ENCODE results near the gene GABBR2. TPM values are rescaled to one million over a fixed set of nuclear protein-coding genes. Genes with fewer than 3 reads are reported as not detected.

Gene GABBR2
- total and polyA plus RNA-seq, 9 of the 15 experiments (the other 6 are each of a cell fraction or from before 2014, with no cell fraction given) = 0.15 to 1.9 (median 0.32) TPM

DNA sequence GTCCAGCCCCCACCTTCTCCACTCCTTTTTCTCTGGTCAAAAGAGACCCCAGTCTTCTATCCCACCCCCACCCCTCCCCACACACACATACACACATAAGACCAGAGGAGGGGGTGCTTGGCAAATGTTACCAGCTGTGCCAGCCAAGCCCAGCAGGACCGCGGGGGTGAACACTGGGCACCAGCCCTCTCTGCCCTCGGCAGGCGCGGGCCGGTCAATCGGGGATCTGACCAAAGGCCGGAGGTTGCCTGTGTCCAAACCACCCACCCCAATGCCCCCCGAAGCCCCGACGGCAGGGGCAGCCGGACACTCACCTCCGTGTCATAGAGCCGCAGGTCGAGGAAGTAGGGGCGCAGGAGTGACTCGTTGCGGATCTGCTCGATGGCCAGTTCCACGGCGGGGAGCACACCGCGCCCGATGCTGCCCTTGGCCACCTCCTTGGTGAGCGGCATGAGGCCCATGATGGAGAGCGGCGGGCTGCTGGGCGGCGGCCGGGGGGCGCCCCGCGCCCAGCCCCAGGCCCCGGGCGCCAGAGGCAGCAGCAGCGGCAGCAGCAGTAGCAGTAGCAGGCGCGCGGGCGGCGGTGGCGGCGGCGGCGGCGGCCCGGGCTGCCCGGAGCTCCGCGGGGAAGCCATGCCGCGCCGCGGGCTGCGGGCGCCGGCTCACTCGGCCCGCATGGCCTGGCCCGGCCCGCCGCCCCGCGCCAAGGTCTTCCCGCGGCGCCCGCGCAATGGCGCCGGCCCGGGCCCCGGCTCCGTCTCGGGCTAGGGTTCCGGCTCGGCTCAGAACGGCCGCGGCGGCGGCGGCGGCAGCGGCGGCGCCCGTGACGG is 417 bp downstream of the GABBR2 start:
- no peak for ATAC-seq
- no TSS peak for BruUV-seq (replicated peaks)
- intact Hi-C loops (cut with micrococcal nuclease) = no loop called here

More for the DNA sequence above, 417 bp downstream of the GABBR2 start:
- no peaks in the 10 kb centered on the region for H3K79me2 ChIP-seq (ENCODE audit: control insufficient read depth, insufficient read depth, low read length)
- H3K27me3 ChIP-seq (ENCODE audit: control insufficient read depth in 2 of 2, insufficient read depth in 2 of 2, low read length in 2 of 2) = peaks cover 21 to 49% of the 10 kb centered on the region in 2 experiments
- 14% methylated on average over 29 of the region's 89 CpGs for WGBS (ENCODE audit: insufficient coverage, low coverage, missing lambda C conversion rate)
- peaks cover 12% of the 10 kb centered on the region for H4K20me1 ChIP-seq (replicated peaks; ENCODE audit: control insufficient read depth, insufficient read depth, low read length)
- peaks cover 0 to 31% of the 10 kb centered on the region in 2 experiments; a peak in 3 of 5 replicates for H3K4me1 ChIP-seq (replicated peaks in 1 of 2; ENCODE audit: control insufficient read depth in 2 of 2, insufficient read depth in 2 of 2, low read length in 2 of 2)
- H3K9me1 ChIP-seq (ENCODE audit: control insufficient read depth, insufficient read depth, low read length) = no peaks in the 10 kb centered on the region
- H3K4me3 ChIP-seq = peak overlapping the region; percentile 31
- H3K36me3 ChIP-seq (ENCODE audit: control insufficient read depth, insufficient read depth, low read length) = no peaks in the 10 kb centered on the region
- no peak overlapping the region for H3K27ac ChIP-seq (ENCODE audit: extremely low read depth, low read depth, low read length)
- H3K9me3 ChIP-seq (replicated peaks; ENCODE audit: control insufficient read depth, insufficient read depth, low read depth, low read length) = no peaks in the 10 kb centered on the region
- in situ Hi-C loops (cut with MboI) = no loop called here
- TF ChIP-seq ZC3H11A (IDR thresholded peaks at IDR 0.05; ENCODE audit: low read depth, low read length) = no peak
- no peak for TF ChIP-seq CSDE1 (IDR thresholded peaks at IDR 0.05)
- TF ChIP-seq CHCHD3 (CRISPR knock-in tag; IDR thresholded peaks at IDR 0.05) = no peak
- 0 out of 2 replicates have a peak, but pooled peaks have one; percentile 12 for TF ChIP-seq POLR2G (IDR thresholded peaks at IDR 0.05; ENCODE audit: low read depth, low read length)
- no peak for TF ChIP-seq TAF1 (IDR thresholded peaks at IDR 0.05; ENCODE audit: control insufficient read depth, extremely low read depth, insufficient read depth, low read length, severe bottlenecking)
- TF ChIP-seq HIVEP1 (CRISPR knock-in tag; IDR thresholded peaks at IDR 0.05) = no peak
- no peak for TF ChIP-seq SETDB1 (IDR thresholded peaks at IDR 0.05; ENCODE audit: low read length)
- TF ChIP-seq, protein P1, sequence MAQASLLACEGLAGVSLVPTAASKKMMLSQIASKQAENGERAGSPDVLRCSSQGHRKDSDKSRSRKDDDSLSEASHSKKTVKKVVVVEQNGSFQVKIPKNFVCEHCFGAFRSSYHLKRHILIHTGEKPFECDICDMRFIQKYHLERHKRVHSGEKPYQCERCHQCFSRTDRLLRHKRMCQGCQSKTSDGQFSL (CRISPR knock-in tag; IDR thresholded peaks at IDR 0.05) = no peak
- TF ChIP-seq, protein P1 (tag; IDR thresholded peaks at IDR 0.05) = no peak
- no peak overlapping the region for H3K9ac ChIP-seq (ENCODE audit: insufficient read depth in 1 of 2, low read depth in 2 of 2, low read length in 2 of 2)
- DNase-seq (ENCODE audit: extremely low read depth in 1 of 4, low spot score in 3 of 4) (no peak), FAIRE-seq (no peak)
- no peak overlapping the region for H3K4me2 ChIP-seq (ENCODE audit: insufficient read depth, low read length)
- ChIA-PET POLR2A (no interaction called here), CTCF (ENCODE audit: low intra/inter-chr PET ratio) (interaction anchor here (1.4 kb wide), 1 partner anchor 393 kb away, joined by 4 read pairs; no protein-coding TSS in a partner anchor)
- no peak overlapping the region for H2AFZ ChIP-seq (ENCODE audit: low read depth, low read length)

Data from K562 (cell line).